HG03060 (cell line): ENCODE results near the gene PRAME.
"Not testable (repeated sequence)": the region's sequence is repeated elsewhere in the genome, so short reads cannot be mapped to it uniquely, and the experiment has no call there.

Source experiments
- ATAC-seq: cut with Tn5 transposase; IDR thresholded peaks from one replicate; pipeline ENCODE4 v1.9.1; 2021; ENCODE audit warnings: low read depth, moderate number of reproducible peaks; ENCODE audit not compliant: unreplicated experiment

PRAME gene

GRCh38 chr22:22553141-22553540, 5.9 kb downstream of the PRAME start:
- ATAC-seq, result no peak

- ATAC-seq, result no peak
Observed at GRCh38 chr22:22552630-22553029, 6.4 kb downstream of the PRAME start.

GRCh38 chr22:22550789-22551434, 8.2 kb downstream of the PRAME start:
- ATAC-seq, result no peak

GRCh38 chr22:22548910-22549309, 10.2 kb downstream of the PRAME start:
- no peak for ATAC-seq

- ATAC-seq, result no peak
Observed at GRCh38 chr22:22548317-22548716, 10.7 kb downstream of the PRAME start.

GRCh38 chr22:22547692-22548300, 11.3 kb downstream of the PRAME start:
- no peak for ATAC-seq

GRCh38 chr22:22547226-22547625, 11.8 kb downstream of the PRAME start:
- no peak for ATAC-seq

- no peak for ATAC-seq
Observed at GRCh38 chr22:22546490-22546889, 12.6 kb downstream of the PRAME start.

- ATAC-seq, result no peak
Observed at GRCh38 chr22:22545084-22545483, 14.0 kb downstream of the PRAME start.

GRCh38 chr22:22538226-22538989, 20.7 kb downstream of the PRAME start:
- ATAC-seq, result no peak

GRCh38 chr22:22536916-22537315, 22.1 kb downstream of the PRAME start:
- no peak for ATAC-seq

GRCh38 chr22:22536515-22536914, 22.6 kb downstream of the PRAME start:
- no peak for ATAC-seq

- no peak for ATAC-seq
Observed at GRCh38 chr22:22535662-22536061, 23.4 kb downstream of the PRAME start.

- no peak for ATAC-seq
Observed at GRCh38 chr22:22534604-22535415, 24.3 kb downstream of the PRAME start.

- no peak for ATAC-seq
Observed at GRCh38 chr22:22533863-22534262, 25.2 kb downstream of the PRAME start.

- no peak for ATAC-seq
Observed at GRCh38 chr22:22533417-22533816, 25.6 kb downstream of the PRAME start.

- ATAC-seq, result not testable (repeated sequence)
Observed at GRCh38 chr22:22532547-22533071, 26.5 kb downstream of the PRAME start.

GRCh38 chr22:22531770-22532546, 27.1 kb downstream of the PRAME start:
- no peak for ATAC-seq

- no peak for ATAC-seq
Observed at GRCh38 chr22:22528780-22529179, 30.3 kb downstream of the PRAME start.

GRCh38 chr22:22527312-22527711, 31.8 kb downstream of the PRAME start:
- ATAC-seq, result no peak
